HG03097 (cell line): ENCODE measurements around the gene HS2ST1.
"Not testable (repeated sequence)": the region's sequence is repeated elsewhere in the genome, so short reads cannot be mapped to it uniquely, and the experiment has no call there.

Experiments used
- ATAC-seq: cut with Tn5 transposase; IDR thresholded peaks from one replicate; pipeline ENCODE4 v1.9.1; 2021; ENCODE audit not compliant: unreplicated experiment, low FRiP score

The HS2ST1 gene

DNA sequence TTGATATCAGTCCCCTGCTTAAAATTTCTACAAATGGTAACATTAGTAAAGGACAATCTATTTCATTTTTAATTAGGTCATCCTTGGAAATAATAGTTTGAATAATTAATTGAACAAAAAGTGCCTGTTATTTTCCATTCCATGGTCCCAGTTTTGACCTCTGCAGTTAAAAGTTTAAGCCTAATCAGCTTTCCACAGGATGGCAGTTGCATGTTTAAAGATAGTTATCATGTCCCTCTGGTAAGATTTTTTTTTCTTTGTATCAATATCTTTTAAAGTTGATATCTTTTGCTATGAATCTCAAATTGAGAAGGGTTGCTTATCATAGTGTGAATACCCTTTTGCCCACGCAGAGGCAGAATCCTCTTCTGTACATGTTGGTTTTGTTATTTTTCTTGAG, 90.4 kb downstream of the HS2ST1 start:
- ATAC-seq = no peak

DNA sequence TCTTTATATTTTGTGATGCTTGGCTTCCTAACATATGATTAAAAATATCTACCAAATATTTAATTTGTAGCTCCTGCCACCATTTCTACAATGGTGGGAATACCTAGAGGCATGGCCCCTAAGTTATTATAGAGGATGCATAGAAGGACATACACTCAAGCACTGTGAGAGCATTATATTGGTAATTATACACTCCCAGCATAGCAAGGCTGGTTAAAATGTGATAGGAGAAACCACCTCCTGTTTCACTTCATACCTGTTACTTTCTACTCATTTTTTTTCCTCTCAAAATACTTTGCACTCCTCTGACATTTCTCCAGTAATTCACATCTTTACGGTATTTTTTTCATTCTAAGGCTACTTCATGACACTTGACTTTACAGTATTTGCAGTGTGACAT, 92.9 kb downstream of the HS2ST1 start:
- no peak for ATAC-seq

GRCh38 chr1:87013385-87013784, 99.0 kb downstream of the HS2ST1 start:
- not testable (repeated sequence) for ATAC-seq

- no peak for ATAC-seq
Measured at GRCh38 chr1:87017998-87018672, 103.7 kb downstream of the HS2ST1 start.

- ATAC-seq = no peak
Measured at GRCh38 chr1:87023326-87023725, 108.9 kb downstream of the HS2ST1 start.

DNA sequence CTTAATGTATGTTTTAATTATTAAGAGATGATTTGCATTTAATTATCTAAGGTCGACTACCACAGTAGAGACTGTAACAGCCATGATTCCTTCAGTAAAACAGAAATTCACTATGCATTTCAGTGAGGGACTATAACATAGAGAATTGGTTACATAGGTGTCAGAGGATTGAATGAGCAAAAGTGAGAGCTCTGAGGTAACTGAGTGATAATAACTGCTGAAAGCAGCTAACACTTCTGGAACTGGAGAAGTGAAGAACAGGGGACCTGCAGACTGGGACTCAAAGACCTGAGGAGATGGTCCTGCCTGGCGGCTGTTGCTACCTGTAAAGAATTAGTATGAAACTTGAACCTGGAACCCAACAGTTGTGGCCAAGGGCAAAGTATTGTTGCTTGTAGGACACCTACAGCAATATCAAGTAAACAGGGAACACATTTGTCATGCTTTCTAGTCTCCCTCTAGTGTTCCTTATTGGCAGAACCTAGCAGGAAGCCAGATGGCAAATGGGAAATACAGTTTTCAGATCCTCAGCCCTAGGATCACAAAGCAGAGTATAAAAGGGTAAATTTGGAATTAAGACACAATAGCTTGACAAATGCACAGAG, 110.6 kb downstream of the HS2ST1 start:
- no peak for ATAC-seq

GRCh38 chr1:87027561-87027960, 113.1 kb downstream of the HS2ST1 start:
- ATAC-seq = not testable (repeated sequence)

- no peak for ATAC-seq
Measured at GRCh38 chr1:87028576-87028975, 114.1 kb downstream of the HS2ST1 start.

- ATAC-seq = peak; percentile 63
Measured at GRCh38 chr1:87030740-87031690, 116.6 kb downstream of the HS2ST1 start.

GRCh38 chr1:87034351-87034750, 119.9 kb downstream of the HS2ST1 start:
- ATAC-seq = no peak

DNA sequence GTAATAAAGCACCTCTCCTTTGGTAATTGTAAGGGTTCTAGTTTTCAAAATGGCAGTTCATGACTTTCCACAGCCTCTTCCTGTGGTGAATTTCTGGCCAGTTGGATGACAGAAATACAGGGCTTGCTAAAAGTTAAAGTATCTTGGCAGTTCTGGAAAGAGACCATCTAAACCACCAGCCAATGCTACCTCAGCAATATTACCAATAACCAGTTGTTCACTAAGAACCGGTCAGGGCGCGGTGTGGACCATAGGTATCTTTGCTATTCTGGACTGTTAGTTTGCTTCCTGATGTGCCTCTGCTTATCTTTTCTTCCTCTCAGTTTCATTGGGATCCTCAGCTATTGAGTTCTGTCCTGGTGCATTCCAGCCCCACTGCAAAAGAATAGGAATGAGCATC, 124.7 kb downstream of the HS2ST1 start:
- no peak for ATAC-seq

DNA sequence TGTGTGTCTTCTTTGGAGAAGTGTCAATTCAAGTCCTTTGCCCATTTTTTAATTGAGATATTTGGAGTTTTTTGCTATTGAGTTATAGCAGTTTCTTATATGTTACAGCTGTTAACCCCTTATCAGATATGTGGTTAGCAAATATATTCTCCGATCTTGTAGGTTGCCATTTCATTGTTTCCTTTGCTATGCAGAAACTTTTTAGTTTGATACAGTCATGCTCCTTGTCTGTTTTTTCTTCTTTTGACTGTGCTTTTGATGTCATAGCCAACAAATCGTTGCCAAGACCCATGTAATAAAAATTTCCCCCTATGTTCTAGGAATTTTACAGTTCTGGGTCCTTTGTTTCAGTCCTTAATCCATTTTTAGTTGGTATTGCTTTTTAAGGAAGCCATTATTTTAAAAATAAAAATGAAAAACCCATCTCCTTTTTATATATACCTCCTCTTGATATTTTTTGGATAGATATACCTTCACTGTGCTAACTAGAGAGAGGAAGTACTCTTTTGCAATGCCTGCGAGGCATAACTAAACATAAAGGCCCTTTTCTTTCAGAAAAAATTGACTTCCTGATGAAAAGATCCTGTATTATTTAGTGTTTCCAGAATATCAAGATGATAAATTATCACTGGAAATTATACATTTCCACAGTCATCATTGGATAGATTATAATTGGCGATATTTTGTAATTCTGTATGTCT, 127.8 kb downstream of the HS2ST1 start:
- no peak for ATAC-seq

- no peak for ATAC-seq
Measured at GRCh38 chr1:87044424-87044823, 130.0 kb downstream of the HS2ST1 start.

GRCh38 chr1:87044840-87045239, 130.4 kb downstream of the HS2ST1 start:
- ATAC-seq = no peak

DNA sequence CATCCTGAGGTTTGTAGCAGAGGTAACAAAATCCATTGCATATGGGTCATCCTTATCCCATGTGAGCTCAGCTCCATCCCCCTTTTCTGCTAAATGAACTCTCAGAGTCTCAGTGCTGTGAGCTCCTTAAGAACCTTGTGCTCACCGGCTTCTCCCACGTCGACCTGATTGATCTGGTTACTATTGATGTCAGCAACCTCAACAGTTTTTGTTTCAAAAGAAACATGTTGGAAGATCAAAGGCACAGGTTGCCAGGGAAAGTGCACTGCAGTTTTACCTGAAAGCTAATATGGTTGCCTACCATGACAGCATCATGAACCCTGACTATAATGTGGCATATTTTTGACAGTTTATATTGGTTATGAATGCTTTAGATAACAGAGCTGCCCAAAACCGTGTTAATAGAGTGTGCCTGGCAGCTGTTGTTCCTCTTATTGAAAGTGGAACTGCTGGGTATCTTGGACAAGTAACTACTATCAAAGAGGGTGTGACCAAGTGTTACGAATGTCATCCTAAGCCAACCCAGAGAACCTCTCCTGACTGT, 131.4 kb downstream of the HS2ST1 start:
- ATAC-seq = no peak

GRCh38 chr1:87046951-87047350, 132.5 kb downstream of the HS2ST1 start:
- no peak for ATAC-seq

DNA sequence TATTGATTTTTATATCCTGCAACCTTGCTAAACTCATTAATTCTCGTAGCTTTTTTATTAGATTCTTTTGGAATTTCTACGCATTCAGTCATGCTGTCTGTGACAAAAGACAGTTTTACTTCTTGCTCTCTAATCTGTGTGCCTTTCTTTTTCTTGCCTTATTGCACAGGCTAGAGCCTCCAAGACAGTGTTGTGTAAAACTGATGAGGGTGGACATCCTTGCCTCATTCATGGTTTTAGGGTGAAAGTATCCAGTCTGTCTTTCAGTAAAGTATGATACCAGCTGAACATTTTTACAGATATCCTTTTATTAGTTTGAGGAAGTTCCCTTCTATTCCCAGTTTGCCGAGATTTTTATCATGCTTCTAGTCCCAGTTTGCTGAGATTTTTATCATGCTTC, 133.8 kb downstream of the HS2ST1 start:
- no peak for ATAC-seq

DNA sequence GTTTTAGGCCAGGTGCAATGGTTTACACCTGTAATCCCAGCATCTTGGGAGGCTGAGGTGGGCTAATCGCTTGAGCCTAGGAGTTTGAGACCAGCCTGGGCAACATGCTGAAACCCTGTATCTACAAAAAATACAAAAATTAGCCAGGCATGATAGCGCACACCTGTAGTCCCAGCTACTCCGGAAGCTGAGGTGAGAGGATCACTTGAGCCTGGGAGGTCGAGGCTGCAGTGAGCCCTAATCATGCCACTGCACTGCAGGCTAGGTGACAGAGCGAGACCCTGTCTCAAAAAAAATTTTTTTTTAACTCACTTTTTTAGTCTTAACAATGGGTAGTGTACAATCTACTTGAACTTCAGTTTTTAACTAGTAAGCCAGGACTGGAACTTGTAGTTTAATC, 137.5 kb downstream of the HS2ST1 start:
- ATAC-seq = no peak

- ATAC-seq = no peak
Measured at GRCh38 chr1:87052400-87052799, 138.0 kb downstream of the HS2ST1 start.

- no peak for ATAC-seq
Measured at GRCh38 chr1:87052961-87053360, 138.5 kb downstream of the HS2ST1 start.

- no peak for ATAC-seq
Measured at GRCh38 chr1:87053446-87053845, 139.0 kb downstream of the HS2ST1 start.
